ENCODE results near the gene AUTS2.
A peak's percentile ranks its signal among the peaks of the same experiment; 100 is the strongest.

Gene AUTS2

GRCh38 chr7:70098133-70098561, 499.9 kb downstream of the AUTS2 start (continued):
- TF ChIP-seq ZNF704 (tag by site-specific recombination; IDR thresholded peaks at IDR 0.05) (no peak), PATZ1 (tag by site-specific recombination; IDR thresholded peaks at IDR 0.05) (peak; percentile 51), CTCF (tag by site-specific recombination; IDR thresholded peaks at IDR 0.05) (no peak), ZNF521 (tag by site-specific recombination; IDR thresholded peaks at IDR 0.05) (no peak), ZNF138 (tag by site-specific recombination; IDR thresholded peaks at IDR 0.05; ENCODE audit: borderline replicate concordance) (no peak), ZEB2 (tag by site-specific recombination; IDR thresholded peaks at IDR 0.05) (peak; percentile 87; the same call in 1 of the 2 replicates), ZNF488 (tag by site-specific recombination; IDR thresholded peaks at IDR 0.05) (peak; percentile 70; the same call in 1 of the 2 replicates), ZNF600 (tag by site-specific recombination; IDR thresholded peaks at IDR 0.05) (no peak), ZXDB (tag by site-specific recombination; IDR thresholded peaks at IDR 0.05) (peak; percentile 93), GLI4 (tag by site-specific recombination; IDR thresholded peaks at IDR 0.05) (no peak), ZNF10 (tag by site-specific recombination; IDR thresholded peaks at IDR 0.05) (no peak), ZNF274 (IDR thresholded peaks at IDR 0.05; ENCODE audit: low read length) (no peak), ZNF274 (tag by site-specific recombination; IDR thresholded peaks at IDR 0.05; ENCODE audit: borderline replicate concordance) (no peak), ZSCAN16 (tag by site-specific recombination; IDR thresholded peaks at IDR 0.05) (0 out of 2 replicates have a peak, but pooled peaks have one; percentile 21), HOXA7 (CRISPR knock-in tag; IDR thresholded peaks at IDR 0.05; ENCODE audit: borderline replicate concordance) (no peak), ZNF580 (tag by site-specific recombination; IDR thresholded peaks at IDR 0.05) (peak; percentile 82), ZNF843 (tag by site-specific recombination; IDR thresholded peaks at IDR 0.05) (peak; percentile 98), ZNF571 (tag by site-specific recombination; IDR thresholded peaks at IDR 0.05) (no peak), ZNF555 (tag by site-specific recombination; conservative IDR thresholded peaks at IDR 0.05) (no peak), IKZF3 (tag by site-specific recombination; IDR thresholded peaks at IDR 0.05) (peak; percentile 92), SETDB1 (IDR thresholded peaks at IDR 0.05; ENCODE audit: insufficient read length, low read length) (no peak), ZNF433 (tag by site-specific recombination; IDR thresholded peaks at IDR 0.05; ENCODE audit: low read depth) (no peak), ZNF335 (tag by site-specific recombination; conservative IDR thresholded peaks at IDR 0.05) (no peak), ZNF768 (tag by site-specific recombination; IDR thresholded peaks at IDR 0.05) (no peak), TSHZ1 (tag by site-specific recombination; IDR thresholded peaks at IDR 0.05; ENCODE audit: borderline replicate concordance) (peak; percentile 83; the same call in 1 of the 2 replicates), ZNF132 (tag by site-specific recombination; IDR thresholded peaks at IDR 0.05; ENCODE audit: borderline replicate concordance) (no peak), ZNF169 (tag by site-specific recombination; IDR thresholded peaks at IDR 0.05) (no peak), ZBTB20 (tag by site-specific recombination; IDR thresholded peaks at IDR 0.05) (no peak), HOXD13 (CRISPR knock-in tag; IDR thresholded peaks at IDR 0.05; ENCODE audit: borderline replicate concordance) (peak; percentile 50; the same call in 1 of the 2 replicates), ZNF239 (tag by site-specific recombination; IDR thresholded peaks at IDR 0.05) (no peak), MYNN (tag by site-specific recombination; IDR thresholded peaks at IDR 0.05; ENCODE audit: borderline replicate concordance) (no peak), ZNF366 (tag by site-specific recombination; conservative IDR thresholded peaks at IDR 0.05) (peak; percentile 93), GLI2 (tag by site-specific recombination; IDR thresholded peaks at IDR 0.05; ENCODE audit: borderline replicate concordance, low read depth) (peak; percentile 96)
